Mucosa of stomach (tissue), 1 donor: ENCODE data around the gene ACOX1.
"Not testable (repeated sequence)": the region's sequence is repeated elsewhere in the genome, so short reads cannot be mapped to it uniquely, and the experiment has no call there.

Experiments used
- H3K27me3 ChIP-seq: one replicate; pipeline ENCODE4 v1.7.0; 2013; ENCODE audit warnings: mild to moderate bottlenecking, low read length; ENCODE audit not compliant: control insufficient read depth, insufficient read depth
- H3K36me3 ChIP-seq: one replicate; pipeline ENCODE4 v1.7.0; 2013; ENCODE audit warnings: low read length; ENCODE audit not compliant: control insufficient read depth, insufficient read depth
- H3K4me1 ChIP-seq: one replicate; pipeline ENCODE4 v1.7.0; 2013; ENCODE audit warnings: mild to moderate bottlenecking, low read length; ENCODE audit not compliant: control insufficient read depth, insufficient read depth
- H3K4me3 ChIP-seq: one replicate; pipeline ENCODE4 v1.7.0; 2013; ENCODE audit warnings: low read length
- H3K9ac ChIP-seq: one replicate; pipeline ENCODE4 v1.7.0; 2013; ENCODE audit warnings: mild to moderate bottlenecking, low read length, moderate library complexity
- H3K9me3 ChIP-seq: one replicate; pipeline ENCODE4 v1.7.0; 2013; ENCODE audit warnings: mild to moderate bottlenecking, low read length, moderate library complexity; ENCODE audit not compliant: control insufficient read depth
- donor health status: Pancreatic carcinoma.

ACOX1 gene

DNA sequence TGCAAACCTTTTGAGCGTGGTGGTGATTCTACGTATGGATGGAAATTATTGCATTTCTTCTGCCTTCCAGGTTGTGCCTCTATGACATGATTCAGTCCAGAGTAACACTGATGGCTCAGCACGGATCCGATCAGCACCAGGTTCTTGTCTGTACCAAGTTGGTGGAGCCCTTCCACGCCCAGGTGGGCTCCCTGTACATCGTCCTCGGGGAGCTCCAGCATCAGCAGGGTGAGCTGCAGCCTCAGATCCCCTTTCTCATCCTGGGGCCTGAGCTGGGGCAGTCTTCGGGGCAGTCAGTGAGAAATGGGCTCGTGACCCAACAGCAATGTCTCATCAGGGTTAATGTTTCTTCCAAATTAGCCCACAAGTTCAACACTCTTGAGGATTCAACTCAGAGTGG lies 12.4 kb upstream of the ACOX1 start:
- no peak overlapping the region for H3K4me3 ChIP-seq
- H3K27me3 ChIP-seq, result no peaks in the 10 kb centered on the region
- no peaks in the 10 kb centered on the region for H3K36me3 ChIP-seq
- no peak overlapping the region for H3K9ac ChIP-seq
- H3K9me3 ChIP-seq, result no peaks in the 10 kb centered on the region
- peaks cover 19% of the 10 kb centered on the region for H3K4me1 ChIP-seq

DNA sequence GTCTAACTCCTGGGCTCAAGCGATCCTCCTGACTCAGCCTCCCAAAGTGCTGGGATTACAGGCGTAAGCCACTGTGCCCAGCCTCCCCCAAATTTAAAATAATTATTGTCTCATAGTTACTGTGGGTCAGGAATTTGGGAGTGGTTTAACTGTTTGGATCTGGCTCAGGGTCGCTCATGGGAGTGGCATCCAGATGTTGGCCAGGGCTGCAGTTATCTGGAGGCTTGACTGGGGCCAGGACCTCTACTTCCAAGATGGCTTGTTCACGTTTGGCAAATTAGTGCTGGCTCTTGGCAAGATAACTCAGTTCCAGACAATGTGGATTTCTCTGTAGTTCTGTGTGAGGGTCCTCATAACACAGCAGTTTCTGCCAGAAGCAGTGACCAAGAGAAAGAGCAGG lies 8.1 kb upstream of the ACOX1 start:
- Histone ChIP-seq H3K27me3 (no peaks in the 10 kb centered on the region), H3K9me3 (no peaks in the 10 kb centered on the region), H3K36me3 (no peaks in the 10 kb centered on the region), H3K9ac (no peak overlapping the region), H3K4me1 (peaks cover 31% of the 10 kb centered on the region), H3K4me3 (no peak overlapping the region)

DNA sequence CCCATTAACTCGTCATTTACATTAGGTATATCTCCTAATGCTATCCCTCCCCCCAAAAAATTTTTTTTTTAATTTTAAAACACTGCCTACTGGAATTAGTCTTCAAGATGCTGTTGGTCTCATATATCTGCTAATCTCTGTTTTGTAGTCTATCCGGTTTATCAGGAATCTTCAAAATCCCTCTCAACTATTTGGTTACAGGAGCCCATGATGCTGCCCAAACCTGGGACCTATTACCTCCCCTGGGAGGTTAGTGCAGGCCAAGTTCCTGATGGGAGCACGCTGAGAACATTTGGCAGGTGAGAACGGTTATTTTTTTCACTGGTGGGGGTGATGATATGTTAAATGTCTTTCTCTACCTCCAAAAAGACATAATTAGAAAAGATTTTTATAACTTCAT lies 7.0 kb upstream of the ACOX1 start:
- peaks cover 40% of the 10 kb centered on the region for H3K4me1 ChIP-seq
- no peaks in the 10 kb centered on the region for H3K36me3 ChIP-seq
- no peaks in the 10 kb centered on the region for H3K27me3 ChIP-seq
- no peak overlapping the region for H3K9ac ChIP-seq
- no peak overlapping the region for H3K4me3 ChIP-seq
- no peaks in the 10 kb centered on the region for H3K9me3 ChIP-seq

DNA sequence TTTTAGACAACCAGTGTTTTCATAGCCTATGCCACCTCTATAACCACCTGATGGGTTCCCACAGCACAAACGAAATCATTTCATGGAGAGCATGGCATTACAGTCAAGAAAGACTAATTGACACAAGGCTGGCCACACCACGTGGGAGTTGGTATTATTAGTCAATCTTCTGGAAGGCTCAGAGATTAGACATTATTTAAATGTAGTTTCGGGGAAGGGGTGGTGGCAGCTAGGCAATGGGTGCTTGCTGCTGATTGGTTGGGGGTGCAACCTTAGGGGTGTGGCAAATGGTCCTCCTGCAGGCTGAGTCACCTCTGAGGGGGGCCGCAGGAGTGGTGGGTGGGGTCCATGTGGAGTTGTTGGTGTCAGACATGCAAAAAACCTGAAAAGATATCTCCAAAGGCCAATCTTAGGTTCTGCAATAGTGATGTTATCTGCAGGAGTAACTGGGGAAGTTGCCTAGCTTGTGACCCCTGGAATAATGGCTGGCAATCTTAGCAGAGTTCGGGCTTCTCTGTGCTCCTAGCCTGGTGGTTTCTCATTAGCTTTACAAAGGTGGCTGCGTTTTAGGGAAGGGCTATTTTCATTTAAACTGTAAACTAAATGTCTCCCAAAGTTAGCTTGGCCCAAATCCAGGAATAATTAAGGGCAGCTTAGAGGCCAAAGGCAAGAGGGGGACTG lies 4.7 kb upstream of the ACOX1 start:
- H3K36me3 ChIP-seq, result no peaks in the 10 kb centered on the region
- peak overlapping the region; percentile 28 for H3K9ac ChIP-seq
- H3K27me3 ChIP-seq, result no peaks in the 10 kb centered on the region
- H3K4me3 ChIP-seq, result no peak overlapping the region
- no peaks in the 10 kb centered on the region for H3K9me3 ChIP-seq
- H3K4me1 ChIP-seq, result peaks cover 40% of the 10 kb centered on the region

DNA sequence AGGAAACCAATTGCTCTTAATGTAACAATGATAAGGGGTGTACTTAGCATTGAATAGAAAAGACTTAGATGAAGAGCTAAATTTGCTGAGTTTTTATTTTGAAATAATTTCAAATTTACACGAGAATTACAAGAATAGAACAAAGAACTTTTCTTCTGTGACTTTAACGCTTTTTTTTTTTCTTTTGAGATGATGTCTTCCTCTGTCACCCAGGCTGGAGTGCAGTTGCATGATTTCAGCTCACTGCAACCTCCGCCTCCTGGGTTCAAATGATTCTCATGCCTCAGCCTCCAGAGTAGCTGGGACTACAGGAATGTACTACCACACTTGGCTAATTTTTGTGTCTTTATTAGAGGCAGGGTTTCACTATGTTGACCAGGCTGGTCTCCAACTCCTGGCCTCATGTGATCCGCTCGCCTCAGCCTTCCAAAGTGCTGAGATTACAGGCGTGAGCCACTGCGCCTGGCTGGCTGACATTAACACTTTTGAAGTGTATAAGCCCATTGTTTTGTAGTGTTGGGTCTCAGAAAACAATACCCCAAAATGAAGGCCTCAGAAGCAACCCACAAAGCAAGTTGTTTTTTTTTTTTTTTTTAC lies 2.2 kb upstream of the ACOX1 start:
- Histone ChIP-seq H3K27me3 (no peaks in the 10 kb centered on the region), H3K9ac (no peak overlapping the region), H3K4me1 (peaks cover 35% of the 10 kb centered on the region)

DNA sequence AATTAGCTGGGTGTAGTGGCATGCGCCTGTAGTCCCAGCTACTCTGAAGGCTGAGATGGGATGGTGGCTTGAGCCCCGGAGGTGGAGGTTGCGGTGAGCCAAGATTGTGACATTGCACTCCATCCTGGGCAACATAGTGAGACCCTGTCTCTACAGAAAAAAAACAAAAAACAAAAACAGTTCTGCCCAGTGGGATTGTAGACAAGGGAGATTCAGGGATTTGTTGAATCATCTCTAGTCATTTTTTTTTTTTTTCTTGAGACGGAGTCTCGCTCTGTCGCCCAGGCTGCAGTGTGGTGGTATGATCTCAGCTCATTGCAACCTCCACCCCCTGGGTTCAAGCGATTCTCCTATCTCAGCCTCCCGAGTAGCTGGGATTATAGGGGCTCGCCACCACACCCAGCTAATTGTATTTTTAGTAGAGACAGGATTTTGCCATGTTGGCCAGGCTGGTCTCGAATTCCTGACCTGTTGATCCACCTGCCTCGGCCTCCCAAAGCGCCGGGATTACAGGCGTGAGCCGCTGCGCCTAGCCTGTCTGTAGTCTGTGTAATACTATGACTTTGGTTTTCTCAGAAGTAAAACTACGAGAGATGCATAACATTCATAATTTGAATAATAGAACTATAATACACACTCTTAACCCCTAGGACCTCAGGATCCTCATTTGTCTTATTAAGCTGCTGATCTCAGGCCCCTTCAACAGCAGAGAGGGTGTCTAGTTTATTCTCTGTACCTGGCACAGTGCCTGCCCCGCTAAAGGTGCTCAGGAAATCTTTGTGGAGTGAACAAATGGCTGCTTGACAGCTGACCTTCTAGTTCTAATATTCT lies 1.4 kb upstream of the ACOX1 start:
- Histone ChIP-seq H3K4me1 (peaks cover 41% of the 10 kb centered on the region), H3K36me3 (no peaks in the 10 kb centered on the region), H3K9ac (peak overlapping the region; percentile 99), H3K4me3 (peak overlapping the region; percentile 71), H3K27me3 (no peaks in the 10 kb centered on the region), H3K9me3 (no peaks in the 10 kb centered on the region)

More for the DNA sequence above, 2.2 kb upstream of the ACOX1 start:
- no peaks in the 10 kb centered on the region for H3K9me3 ChIP-seq
- H3K36me3 ChIP-seq, result no peaks in the 10 kb centered on the region
- H3K4me3 ChIP-seq, result no peak overlapping the region

DNA sequence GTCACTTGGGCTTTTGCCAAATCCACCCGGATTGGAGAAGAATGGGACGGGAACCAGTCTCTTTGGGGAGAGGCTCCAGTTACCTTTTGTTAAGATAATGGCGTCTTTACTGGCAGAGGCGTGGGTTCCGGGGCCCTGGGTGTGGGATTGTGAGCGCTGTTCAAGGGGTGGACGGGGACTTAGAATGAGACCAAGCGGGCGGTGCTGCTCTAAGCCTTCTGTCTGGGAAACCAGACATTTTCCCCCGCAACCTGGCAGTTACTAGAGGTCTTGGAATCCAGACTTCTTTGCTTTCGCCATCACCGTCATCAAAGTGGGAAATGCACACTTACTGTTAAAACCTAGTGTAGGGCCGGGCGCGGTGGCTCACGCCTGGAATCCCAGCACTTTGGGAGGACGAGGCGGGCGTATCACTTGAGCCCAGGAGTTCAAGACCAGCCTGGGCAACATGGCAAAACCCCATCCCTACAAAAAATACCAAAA lies 780 bp upstream of the ACOX1 start:
- Histone ChIP-seq H3K36me3 (no peaks in the 10 kb centered on the region), H3K4me3 (peak overlapping the region; percentile 71), H3K4me1 (peaks cover 41% of the 10 kb centered on the region), H3K27me3 (no peaks in the 10 kb centered on the region), H3K9me3 (no peaks in the 10 kb centered on the region), H3K9ac (peak overlapping the region; percentile 99)

DNA sequence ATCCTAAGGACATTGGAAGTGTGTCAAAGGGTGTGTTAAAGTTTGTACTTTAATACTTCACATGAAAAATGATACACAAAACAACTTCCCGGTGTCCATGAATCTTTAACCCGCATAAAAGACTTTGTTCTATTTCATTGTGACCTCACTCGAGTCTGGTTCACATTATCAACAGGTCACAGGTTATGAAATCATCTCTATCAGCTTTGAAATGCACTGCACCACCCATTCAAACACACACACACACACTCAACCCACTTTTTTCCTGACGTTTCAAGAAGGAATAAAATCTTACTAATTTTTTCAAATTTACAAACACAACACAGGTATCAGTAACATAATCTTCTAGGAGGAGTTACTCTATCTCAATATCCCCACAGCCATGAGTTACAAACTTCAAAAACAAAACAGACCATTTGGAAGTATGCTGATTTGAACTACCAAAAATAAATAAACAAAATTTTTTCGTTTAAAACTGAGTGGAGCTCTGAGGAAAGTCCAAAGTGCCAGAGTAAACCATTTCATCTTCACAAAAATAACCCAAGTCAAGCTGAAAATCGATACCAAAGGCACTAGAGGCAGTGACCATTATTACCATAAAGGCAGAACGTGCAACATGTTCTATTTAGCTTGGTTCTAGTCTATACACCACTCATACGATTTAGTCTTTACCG lies 2.7 kb downstream of the ACOX1 start:
- H3K4me3 ChIP-seq, result no peak overlapping the region
- H3K27me3 ChIP-seq, result no peaks in the 10 kb centered on the region
- H3K9me3 ChIP-seq, result no peaks in the 10 kb centered on the region
- no peaks in the 10 kb centered on the region for H3K36me3 ChIP-seq
- H3K9ac ChIP-seq, result peak overlapping the region; percentile 32
- H3K4me1 ChIP-seq, result peaks cover 16% of the 10 kb centered on the region

DNA sequence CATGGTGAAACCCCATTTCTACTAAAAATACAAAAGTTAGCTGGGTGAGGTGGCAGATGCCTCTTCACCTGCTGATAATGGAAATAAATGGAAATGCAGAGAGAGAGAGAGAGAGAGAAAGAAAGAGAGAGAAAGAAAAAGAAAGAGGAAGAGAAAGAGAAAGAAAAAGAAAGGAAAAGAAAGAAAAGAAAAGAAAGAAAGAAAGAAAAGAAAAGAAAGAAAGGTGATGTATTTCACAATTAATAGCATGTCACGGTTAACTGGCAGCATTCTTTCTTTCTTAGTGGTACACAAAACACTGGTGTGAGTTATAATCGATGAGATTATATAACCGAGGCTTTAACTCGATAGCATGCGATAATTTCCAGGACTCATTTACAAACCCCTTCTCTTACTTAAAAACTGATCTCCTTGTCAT lies 3.2 kb downstream of the ACOX1 start:
- H3K9ac ChIP-seq, result peak overlapping the region; percentile 32
- H3K27me3 ChIP-seq, result no peaks in the 10 kb centered on the region
- H3K36me3 ChIP-seq, result no peaks in the 10 kb centered on the region
- peaks cover 17% of the 10 kb centered on the region for H3K4me1 ChIP-seq
- no peaks in the 10 kb centered on the region for H3K9me3 ChIP-seq
- no peak overlapping the region for H3K4me3 ChIP-seq

DNA sequence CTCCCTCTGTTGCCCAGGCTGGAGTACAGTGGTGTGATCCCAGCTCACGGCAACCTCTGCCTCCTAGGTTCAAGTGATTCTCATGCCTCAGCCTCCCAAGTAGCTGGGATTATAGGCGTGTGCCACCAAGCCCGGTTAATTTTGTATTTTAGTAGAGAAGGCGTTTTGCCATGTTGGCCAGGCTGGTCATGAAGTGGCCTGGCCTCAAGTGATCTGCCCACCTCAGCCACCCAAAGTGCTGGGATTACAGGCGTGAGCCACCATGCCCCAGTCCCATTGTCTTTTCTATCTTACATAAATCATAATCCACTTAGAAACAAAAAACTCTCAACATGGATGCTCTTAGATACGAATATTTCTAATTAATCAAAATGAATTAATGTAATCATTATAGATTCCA lies 3.8 kb downstream of the ACOX1 start:
- H3K4me1 ChIP-seq, result peaks cover 23% of the 10 kb centered on the region
- H3K36me3 ChIP-seq, H3K27me3 ChIP-seq, H3K4me3 ChIP-seq, H3K9me3 ChIP-seq: not testable (repeated sequence)
- H3K9ac ChIP-seq, result peak overlapping the region; percentile 32

DNA sequence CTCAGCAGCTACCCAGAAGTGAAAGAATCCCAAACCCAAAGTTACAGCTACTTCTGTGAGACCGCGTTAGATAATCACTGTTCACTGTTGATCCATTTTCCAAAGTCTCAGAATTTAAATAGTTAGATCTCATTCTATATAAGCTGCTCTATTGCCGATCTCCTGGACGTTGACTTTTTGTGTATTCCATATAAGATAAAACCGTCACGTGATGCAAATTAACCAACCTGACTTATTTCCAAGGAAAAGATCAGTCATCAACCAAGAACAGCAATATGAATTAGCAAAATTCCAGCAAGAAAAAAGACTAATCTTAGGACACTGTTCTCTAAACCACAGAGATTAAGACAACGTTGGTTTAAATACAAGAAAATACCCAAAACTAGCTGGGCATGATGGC lies 8.3 kb downstream of the ACOX1 start:
- Histone ChIP-seq H3K4me1 (peaks cover 27% of the 10 kb centered on the region), H3K4me3 (no peak overlapping the region), H3K36me3 (no peaks in the 10 kb centered on the region), H3K27me3 (no peaks in the 10 kb centered on the region), H3K9me3 (no peaks in the 10 kb centered on the region), H3K9ac (no peak overlapping the region)
